ENCODE measurements around the gene DUOX1. TPM values are rescaled to one million over a fixed set of nuclear protein-coding genes. Genes with fewer than 3 reads are reported as not detected.

The DUOX1 gene
- polyA plus RNA-seq, 1 donor (not counting 4 experiments of a cell fraction or from before 2014, with no cell fraction given), result 16.3 TPM

DNA sequence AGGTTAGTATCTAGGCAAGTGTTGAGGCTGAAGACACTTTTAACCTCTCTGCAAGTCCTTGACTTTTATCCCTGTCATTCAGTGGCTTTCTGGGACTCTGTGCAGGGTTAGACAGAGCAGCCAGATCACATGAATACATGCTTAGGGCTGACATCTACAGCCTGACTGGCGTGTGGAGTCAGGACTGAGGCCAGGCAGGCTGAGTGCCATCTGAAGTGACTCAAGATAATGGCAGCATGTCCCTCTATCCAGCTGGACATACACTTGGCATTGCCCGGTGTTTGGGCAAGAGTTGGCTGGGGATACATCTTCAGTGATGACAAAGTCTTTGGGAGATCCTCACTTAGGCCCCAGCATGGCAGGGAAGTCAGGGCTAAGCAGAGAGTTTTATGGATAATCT lies 38.2 kb upstream of the DUOX1 start:
- Histone ChIP-seq H3K79me2 (ENCODE audit: control insufficient read depth, insufficient read depth, low read length) (no peaks in the 10 kb centered on the region), H3K4me2 (ENCODE audit: control insufficient read depth, extremely low read depth, insufficient read depth, low read depth, low read length) (no peak overlapping the region), H2AFZ (ENCODE audit: control insufficient read depth, low read length) (no peak overlapping the region), H3K9me3 (ENCODE audit: control insufficient read depth, low read depth, low read length) (no peaks in the 10 kb centered on the region), H4K20me1 (ENCODE audit: control insufficient read depth, extremely low read depth, insufficient read depth, low read length) (no peaks in the 10 kb centered on the region), H3K27ac (ENCODE audit: control insufficient read depth, insufficient read depth, low read length) (no peak overlapping the region), H3K27me3 (ENCODE audit: control insufficient read depth, extremely low read depth, insufficient read depth, low read length) (peaks cover 10% of the 10 kb centered on the region), H3K36me3 (ENCODE audit: control insufficient read depth in 2 of 2, extremely low read depth in 1 of 2, insufficient read depth in 2 of 2, low read length in 2 of 2) (no peaks in the 10 kb centered on the region), H3K4me3 (ENCODE audit: control insufficient read depth in 2 of 3, extremely low read depth in 1 of 3, insufficient read depth in 2 of 3, low read depth in 1 of 3, low read length in 3 of 3) (no peak overlapping the region), H3K9me1 (ENCODE audit: control insufficient read depth, extremely low read depth, insufficient read depth, low read length) (no peaks in the 10 kb centered on the region), H3K9ac (ENCODE audit: control insufficient read depth, extremely low read depth, insufficient read depth, low read length) (no peak overlapping the region), H3K4me1 (ENCODE audit: control insufficient read depth, extremely low read depth, insufficient read depth, low read length) (no peaks in the 10 kb centered on the region)
- dilution Hi-C loops (cut with MboI; ENCODE audit: extremely low pct_ligation_motif_present, low sequenced_read_pairs), result no loop called here
- FAIRE-seq (no peak), DNase-seq (ENCODE audit: low read depth, low spot score) (no peak)
- TF ChIP-seq EZH2 (IDR thresholded peaks at IDR 0.05; ENCODE audit: low read length), result no peak
- TF ChIP-seq, protein P1, sequence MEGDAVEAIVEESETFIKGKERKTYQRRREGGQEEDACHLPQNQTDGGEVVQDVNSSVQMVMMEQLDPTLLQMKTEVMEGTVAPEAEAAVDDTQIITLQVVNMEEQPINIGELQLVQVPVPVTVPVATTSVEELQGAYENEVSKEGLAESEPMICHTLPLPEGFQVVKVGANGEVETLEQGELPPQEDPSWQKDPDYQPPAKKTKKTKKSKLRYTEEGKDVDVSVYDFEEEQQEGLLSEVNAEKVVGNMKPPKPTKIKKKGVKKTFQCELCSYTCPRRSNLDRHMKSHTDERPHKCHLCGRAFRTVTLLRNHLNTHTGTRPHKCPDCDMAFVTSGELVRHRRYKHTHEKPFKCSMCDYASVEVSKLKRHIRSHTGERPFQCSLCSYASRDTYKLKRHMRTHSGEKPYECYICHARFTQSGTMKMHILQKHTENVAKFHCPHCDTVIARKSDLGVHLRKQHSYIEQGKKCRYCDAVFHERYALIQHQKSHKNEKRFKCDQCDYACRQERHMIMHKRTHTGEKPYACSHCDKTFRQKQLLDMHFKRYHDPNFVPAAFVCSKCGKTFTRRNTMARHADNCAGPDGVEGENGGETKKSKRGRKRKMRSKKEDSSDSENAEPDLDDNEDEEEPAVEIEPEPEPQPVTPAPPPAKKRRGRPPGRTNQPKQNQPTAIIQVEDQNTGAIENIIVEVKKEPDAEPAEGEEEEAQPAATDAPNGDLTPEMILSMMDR (optimal IDR thresholded peaks at IDR 0.05 in 1 of 3, IDR thresholded peaks at IDR 0.05 in 1 of 3, conservative IDR thresholded peaks at IDR 0.05 in 1 of 3; ENCODE audit: extremely low read depth in 1 of 3, insufficient read depth in 2 of 3, low read length in 3 of 3), result no peak

DNA sequence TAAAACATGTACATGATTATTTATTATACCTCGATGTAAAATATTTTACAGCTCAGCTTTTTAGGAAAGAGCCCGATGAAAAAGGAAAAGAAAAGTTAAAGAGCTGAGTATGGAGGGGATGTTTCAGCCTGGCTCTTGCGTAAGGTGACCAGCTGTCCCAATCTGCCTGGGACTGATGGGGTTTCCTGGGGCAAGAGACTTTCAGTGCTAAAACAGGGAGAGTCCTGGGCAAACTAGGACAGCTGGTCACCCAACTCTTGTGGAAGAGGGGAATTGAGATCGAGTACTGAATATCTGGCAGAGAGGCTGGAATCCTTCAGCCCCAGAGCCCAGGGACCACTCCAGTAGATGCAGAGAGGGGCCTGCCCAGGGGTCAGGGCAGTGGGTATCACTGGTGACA lies 36.8 kb upstream of the DUOX1 start:
- Histone ChIP-seq H3K9me3 (ENCODE audit: control insufficient read depth, low read depth, low read length) (no peaks in the 10 kb centered on the region), H3K4me2 (ENCODE audit: control insufficient read depth, extremely low read depth, insufficient read depth, low read depth, low read length) (no peak overlapping the region), H3K4me3 (ENCODE audit: control insufficient read depth in 2 of 3, extremely low read depth in 1 of 3, insufficient read depth in 2 of 3, low read depth in 1 of 3, low read length in 3 of 3) (no peak overlapping the region), H2AFZ (ENCODE audit: control insufficient read depth, low read length) (no peak overlapping the region), H3K9ac (ENCODE audit: control insufficient read depth, extremely low read depth, insufficient read depth, low read length) (no peak overlapping the region), H3K9me1 (ENCODE audit: control insufficient read depth, extremely low read depth, insufficient read depth, low read length) (no peaks in the 10 kb centered on the region), H4K20me1 (ENCODE audit: control insufficient read depth, extremely low read depth, insufficient read depth, low read length) (no peaks in the 10 kb centered on the region), H3K36me3 (ENCODE audit: control insufficient read depth in 2 of 2, extremely low read depth in 1 of 2, insufficient read depth in 2 of 2, low read length in 2 of 2) (no peaks in the 10 kb centered on the region), H3K79me2 (ENCODE audit: control insufficient read depth, insufficient read depth, low read length) (no peaks in the 10 kb centered on the region), H3K27me3 (ENCODE audit: control insufficient read depth, extremely low read depth, insufficient read depth, low read length) (peaks cover 9% of the 10 kb centered on the region), H3K27ac (ENCODE audit: control insufficient read depth, insufficient read depth, low read length) (no peak overlapping the region), H3K4me1 (ENCODE audit: control insufficient read depth, extremely low read depth, insufficient read depth, low read length) (no peaks in the 10 kb centered on the region)
- DNase-seq (ENCODE audit: low read depth, low spot score) (no peak), FAIRE-seq (no peak)
- dilution Hi-C loops (cut with MboI; ENCODE audit: extremely low pct_ligation_motif_present, low sequenced_read_pairs), result no loop called here
- TF ChIP-seq, protein P1 (optimal IDR thresholded peaks at IDR 0.05 in 1 of 3, IDR thresholded peaks at IDR 0.05 in 1 of 3, conservative IDR thresholded peaks at IDR 0.05 in 1 of 3; ENCODE audit: extremely low read depth in 1 of 3, insufficient read depth in 2 of 3, low read length in 3 of 3), result no peak
- no peak for TF ChIP-seq EZH2 (IDR thresholded peaks at IDR 0.05; ENCODE audit: low read length)

All from keratinocyte (primary cell).